GM19372 (cell line): ENCODE results near the gene RUNDC1.

Source experiments
- ATAC-seq: cut with Tn5 transposase; IDR thresholded peaks from one replicate; pipeline ENCODE4 v1.9.1; 2021; ENCODE audit warnings: mild to moderate bottlenecking, low read depth, moderate library complexity; ENCODE audit not compliant: unreplicated experiment

Gene RUNDC1

GRCh38 chr17:43016216-43016615, 35.9 kb downstream of the RUNDC1 start:
- ATAC-seq = no peak

GRCh38 chr17:43018008-43018853, 37.9 kb downstream of the RUNDC1 start:
- ATAC-seq = no peak

- ATAC-seq = no peak
Measured at GRCh38 chr17:43018932-43019331, 38.6 kb downstream of the RUNDC1 start.

GRCh38 chr17:43019418-43019817, 39.1 kb downstream of the RUNDC1 start:
- no peak for ATAC-seq

- ATAC-seq = no peak
Measured at GRCh38 chr17:43020030-43020621, 39.8 kb downstream of the RUNDC1 start.

- ATAC-seq = no peak
Measured at GRCh38 chr17:43020789-43021740, 40.7 kb downstream of the RUNDC1 start.

- ATAC-seq = peak; percentile 46
Measured at GRCh38 chr17:43021741-43022512, 41.6 kb downstream of the RUNDC1 start, which contains the start of gene VAT1. Gene VAT1 (minus strand): TSS chr17:43022385. CDS start chr17:43022322, 63 bp downstream.

DNA sequence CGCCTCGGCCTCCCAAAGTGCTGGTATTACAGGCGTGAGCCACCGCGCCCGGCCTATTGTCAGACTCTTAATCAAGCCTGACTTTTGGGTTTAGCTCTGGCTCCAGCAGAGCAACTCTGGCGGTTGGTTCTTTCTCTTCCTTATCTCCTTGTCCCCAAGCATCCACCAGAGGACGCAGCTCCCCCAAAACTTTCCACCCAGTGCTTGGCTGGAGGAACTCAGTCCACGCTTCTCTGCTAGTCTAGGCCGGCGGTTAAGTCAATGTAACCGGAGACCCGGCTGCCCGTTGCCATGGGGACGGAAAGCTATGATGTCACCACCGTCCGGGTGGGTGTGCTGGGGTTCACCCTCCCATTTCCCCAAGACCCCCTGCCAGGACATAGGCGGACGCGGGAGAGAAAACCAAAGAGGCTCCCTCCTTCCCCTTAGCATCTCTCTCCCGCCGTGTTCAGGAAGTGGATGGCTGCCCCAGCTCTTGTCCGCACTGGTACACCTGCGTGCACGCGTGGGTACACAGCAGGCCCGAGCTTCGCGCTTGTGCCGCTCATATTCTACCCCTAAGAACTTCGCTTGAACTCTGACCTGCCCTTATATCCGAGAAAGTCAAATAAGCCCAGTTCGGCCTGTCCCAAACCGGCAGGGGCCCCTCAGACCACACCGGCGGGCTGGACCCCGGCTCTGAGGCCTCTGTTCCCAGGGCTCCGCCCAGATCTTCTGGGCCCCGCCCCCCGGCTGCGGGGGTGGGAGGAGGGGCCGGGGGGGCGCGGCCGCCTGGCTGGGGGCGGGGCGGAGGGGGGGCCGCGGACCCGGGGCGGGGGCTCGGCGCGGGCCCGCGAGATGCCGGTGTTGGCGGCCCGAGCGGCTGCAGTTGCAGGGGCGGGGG, 44.3 kb downstream of the RUNDC1 start, which contains the start of gene RND2:
TSS of gene RND2 (plus strand) at position 825 of the 883 bp plus-strand sequence. CDS start 117 bp downstream, outside the sequence.
- no peak for ATAC-seq

- ATAC-seq = no peak
Measured at GRCh38 chr17:43025290-43025657, 44.9 kb downstream of the RUNDC1 start.

DNA sequence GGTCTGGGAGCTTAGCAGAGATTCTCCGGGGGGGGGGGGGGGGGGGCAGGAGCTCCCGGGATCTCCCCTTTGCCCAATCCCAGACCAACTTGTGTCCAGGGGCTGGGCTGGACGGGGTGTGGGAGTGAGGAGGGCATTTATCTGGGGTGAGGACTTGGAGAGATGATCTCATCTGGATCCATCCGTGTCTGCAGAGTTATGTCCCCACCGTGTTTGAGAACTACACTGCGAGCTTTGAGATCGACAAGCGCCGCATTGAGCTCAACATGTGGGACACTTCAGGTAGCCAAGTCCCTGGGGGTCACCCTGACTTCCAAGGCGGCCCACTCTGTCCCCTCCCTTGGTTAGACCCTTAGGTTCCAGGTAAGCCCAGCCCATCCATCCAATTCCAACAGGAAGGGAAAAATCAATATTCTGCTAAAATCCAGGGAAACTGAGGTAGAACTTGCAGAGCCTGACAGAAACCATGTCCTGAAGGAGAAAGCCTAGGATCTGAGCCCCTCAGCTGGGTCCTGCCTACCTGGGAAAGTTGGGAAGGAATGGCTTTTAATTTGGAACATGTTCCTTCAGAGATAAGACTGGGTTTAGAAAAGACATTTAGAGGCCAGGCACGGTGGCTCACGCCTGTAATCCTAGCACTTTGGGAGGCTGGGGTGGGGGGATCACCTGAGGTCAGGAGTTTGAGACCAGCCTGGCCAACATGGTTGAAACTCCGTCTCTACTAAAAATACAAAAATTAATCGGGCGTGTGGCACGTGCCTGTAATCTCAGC, 45.6 kb downstream of the RUNDC1 start:
- ATAC-seq = no peak

DNA sequence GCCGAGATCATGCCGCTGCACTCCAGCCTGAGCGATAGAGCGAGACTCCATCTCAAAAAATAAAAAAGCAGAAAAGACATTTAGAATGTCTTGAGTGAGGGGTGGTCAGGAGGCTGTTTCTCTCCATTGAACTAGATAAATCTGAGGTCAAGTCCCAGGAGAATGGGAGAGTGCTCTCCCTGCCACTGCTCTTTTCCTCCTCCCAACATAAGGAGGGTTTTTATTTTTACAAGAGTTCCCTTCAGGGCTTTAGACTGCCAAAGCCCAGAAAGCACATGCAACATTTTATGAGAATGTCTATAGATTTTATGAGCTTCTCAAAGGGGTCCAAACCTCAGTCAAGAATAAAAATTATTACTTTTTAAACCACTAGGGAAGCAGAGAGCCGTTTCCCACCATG, 46.2 kb downstream of the RUNDC1 start:
- no peak for ATAC-seq

GRCh38 chr17:43027091-43028032, 47.0 kb downstream of the RUNDC1 start:
- no peak for ATAC-seq

DNA sequence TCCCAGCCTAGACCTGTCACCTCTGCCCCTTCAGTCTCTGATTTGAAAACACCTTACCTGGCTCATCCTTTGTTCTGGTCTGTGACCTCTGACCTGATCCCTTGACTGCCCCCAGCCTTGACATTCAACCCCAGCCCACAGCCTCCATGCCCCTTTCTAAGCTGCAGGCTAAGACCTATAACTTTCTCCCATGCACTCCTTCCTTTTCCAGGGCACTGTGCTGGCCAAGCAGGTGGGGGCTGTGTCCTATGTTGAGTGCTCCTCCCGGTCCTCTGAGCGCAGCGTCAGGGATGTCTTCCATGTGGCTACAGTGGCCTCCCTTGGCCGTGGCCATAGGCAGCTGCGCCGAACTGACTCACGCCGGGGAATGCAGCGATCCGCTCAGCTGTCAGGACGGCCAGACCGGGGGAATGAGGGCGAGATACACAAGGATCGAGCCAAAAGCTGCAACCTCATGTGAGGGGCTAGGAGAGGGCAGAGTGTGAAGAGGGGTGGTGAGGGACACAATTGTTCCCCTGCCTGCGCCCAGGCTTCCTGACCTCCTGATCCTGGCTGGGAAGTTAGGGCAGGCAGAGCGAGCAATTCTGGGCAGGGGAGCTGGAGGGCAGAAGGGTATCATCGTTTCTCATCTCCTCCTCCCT, 48.0 kb downstream of the RUNDC1 start:
- ATAC-seq = no peak

DNA sequence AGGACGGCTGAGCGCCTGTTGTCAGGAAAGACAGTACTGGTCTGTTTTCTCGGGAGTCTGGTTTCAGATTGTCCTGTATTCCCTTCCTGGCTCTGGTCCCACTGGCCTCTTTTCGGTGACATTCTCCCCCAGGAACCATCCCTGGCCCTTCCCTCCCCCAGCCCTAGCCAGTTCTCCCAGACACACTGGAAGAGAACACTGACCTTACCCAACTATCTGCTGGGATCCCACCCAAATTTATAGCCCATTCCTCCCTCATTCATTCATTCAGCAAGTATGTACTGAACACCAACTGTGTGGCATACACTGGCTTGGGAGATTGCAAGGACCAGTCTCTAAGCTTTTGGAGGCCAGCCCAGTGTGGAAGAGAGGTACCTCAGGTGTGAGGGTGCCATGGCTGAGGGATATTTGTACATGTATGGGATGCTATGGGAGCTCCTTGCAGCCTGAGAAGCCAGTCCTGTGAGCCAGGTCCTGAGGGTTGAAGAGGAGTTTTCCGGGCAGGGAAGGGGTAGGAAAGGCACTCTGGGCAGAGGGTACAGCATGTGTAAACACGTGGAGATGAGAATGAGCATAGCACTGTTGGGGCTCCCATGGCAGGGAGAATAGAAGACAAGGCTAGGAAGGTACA, 49.9 kb downstream of the RUNDC1 start:
- ATAC-seq = no peak

- no peak for ATAC-seq
Measured at GRCh38 chr17:43031666-43032065, 51.3 kb downstream of the RUNDC1 start.
